Esophagus squamous epithelium (tissue), 5 donors: ENCODE results near the gene CFAP70. TPM values are rescaled to one million over a fixed set of nuclear protein-coding genes. Genes with fewer than 3 reads are reported as not detected.

Experiments used
- DNase-seq: peaks from one replicate; lab custom pipeline; 2025; lab: John Stamatoyannopoulos, UW
- H3K27ac ChIP-seq, 4 donors: fragments of 200-600 bp; sonication (generic); one replicate each; pipeline ENCODE4 v1.5.1; 2016 to 2019; ENCODE audit warnings: mild to moderate bottlenecking in 1 of 4
- H3K27me3 ChIP-seq, 4 donors: fragments of 200-600 bp; sonication (generic); 1 replicate in 3 of 4; 2 replicates in 1 of 4; pipeline versions ENCODE4 v1.5.1 to v1.6.0; 2017 to 2021; ENCODE audit warnings: antibody characterized with exemption in 1 of 4
- H3K36me3 ChIP-seq, 3 donors: fragments of 200-600 bp; sonication (generic); one replicate each; pipeline ENCODE4 v1.5.1; 2016 to 2019
- H3K4me1 ChIP-seq, 3 donors: fragments of 200-600 bp; sonication (generic); one replicate each; pipeline ENCODE4 v1.5.1; 2017 to 2019
- H3K4me3 ChIP-seq, 4 donors: fragments of 200-600 bp; sonication (generic); 1 replicate in 3 of 4; 2 replicates in 1 of 4; pipeline ENCODE4 v1.5.1; 2016 to 2019; ENCODE audit warnings: mild to moderate bottlenecking in 2 of 4, moderate library complexity in 1 of 4
- H3K9me3 ChIP-seq, 3 donors: fragments of 200-600 bp; sonication (generic); one replicate each; pipeline ENCODE4 v1.5.1; 2016 to 2019
- CTCF ChIP-seq, 6 experiments: fragments of 450-650 bp in 4 of 6; fragments of 200-600 bp in 2 of 6; sonication (generic) in 2 of 6; IDR thresholded peaks; one replicate each; pipeline ENCODE4 v1.5.1; 2016 to 2019; ENCODE audit warnings: antibody characterized with exemption in 6 of 6, mild to moderate bottlenecking in 4 of 6, moderate library complexity in 4 of 6
- POLR2A ChIP-seq, 4 donors: fragments of 450-650 bp; IDR thresholded peaks; one replicate each; pipeline ENCODE4 v1.6.1; 2017; ENCODE audit warnings: antibody characterized with exemption in 4 of 4, mild to moderate bottlenecking in 4 of 4, moderate library complexity in 3 of 4
- WGBS, 2 donors: methylation state at CpG; one replicate each; pipeline ENCODE4 v1.1.5; 2018; 5-methylcytosine and 5-hydroxymethylcytosine counted together
- intact Hi-C: fragments of 100-400 bp; cut with DNase I; formaldehyde crosslinking; loops from one replicate; pipeline ENCODE4 v1.15.0; 2022
- total RNA-seq, 4 donors: library from RNA; depleted of rRNA; stranded (reverse); fragments of >200 nt; gene quantifications; one replicate each; pipeline ENCODE4 v1.1.0, GENCODE V29; 2016
- donor health status: DM: yes; HTN: yes; CAD: no.

CFAP70 gene
- total RNA-seq, 4 donors from 2014 or later: 0.22 to 2.5 (median 0.66) TPM

- H3K4me3 ChIP-seq: no peak overlapping the region
- DNase-seq: no peak
- H3K27me3 ChIP-seq: no peaks in the 10 kb centered on the region
- no peaks in the 10 kb centered on the region for H3K9me3 ChIP-seq
- H3K27ac ChIP-seq: no peak overlapping the region
- peaks cover 0 to 100% (median 33%) of the 10 kb centered on the region in 3 donors for H3K36me3 ChIP-seq
- WGBS, 2 donors: 89 to 92% methylated on average over 5 of the region's 5 CpGs
- peaks cover 0 to 9% (median 0%) of the 10 kb centered on the region in 3 donors for H3K4me1 ChIP-seq
- TF ChIP-seq CTCF (IDR thresholded peaks at IDR 0.05) (no peak), POLR2A (IDR thresholded peaks at IDR 0.05) (no peak)
- intact Hi-C loops: no loop called here
Measured at GRCh38 chr10:73238990-73239566, 119.6 kb downstream of the CFAP70 start.

- no peaks in the 10 kb centered on the region for H3K9me3 ChIP-seq
- intact Hi-C loops: no loop called here
- peaks cover 0 to 98% (median 13%) of the 10 kb centered on the region in 3 donors for H3K36me3 ChIP-seq
- H3K27ac ChIP-seq: no peak overlapping the region
- no peaks in the 10 kb centered on the region for H3K4me1 ChIP-seq
- WGBS, 2 donors: 82 to 88% methylated on average over 7 of the region's 7 CpGs
- DNase-seq: no peak
- H3K27me3 ChIP-seq: no peaks in the 10 kb centered on the region
- TF ChIP-seq CTCF (IDR thresholded peaks at IDR 0.05): no peak
- TF ChIP-seq POLR2A (IDR thresholded peaks at IDR 0.05): no peak
- H3K4me3 ChIP-seq: no peak overlapping the region
Measured at GRCh38 chr10:73234695-73235094, 124.0 kb downstream of the CFAP70 start.

DNA sequence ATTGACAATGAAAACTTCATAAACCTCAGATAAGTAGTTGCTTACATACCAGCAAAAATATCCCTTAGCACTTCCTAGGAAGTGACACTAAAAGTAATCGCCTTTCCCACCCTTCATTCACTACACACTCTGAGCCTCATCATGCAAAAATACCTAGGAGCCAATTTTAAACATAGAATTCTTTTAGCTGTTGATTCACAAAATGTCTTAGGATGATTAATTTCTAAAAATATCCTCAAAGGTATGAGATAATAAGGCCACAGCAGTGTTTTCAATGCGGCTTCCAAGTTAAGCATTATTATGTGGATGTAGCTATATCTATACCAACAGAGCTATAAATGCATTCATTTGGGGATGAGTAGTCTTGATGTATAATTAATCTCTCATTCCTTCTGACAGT is 124.8 kb downstream of the CFAP70 start:
- H3K36me3 ChIP-seq: peaks cover 0 to 92% (median 13%) of the 10 kb centered on the region in 3 donors
- H3K9me3 ChIP-seq: no peaks in the 10 kb centered on the region
- H3K4me3 ChIP-seq: no peak overlapping the region
- no peak overlapping the region for H3K27ac ChIP-seq
- intact Hi-C loops: no loop called here
- TF ChIP-seq CTCF (IDR thresholded peaks at IDR 0.05) (no peak), POLR2A (IDR thresholded peaks at IDR 0.05) (no peak)
- no peaks in the 10 kb centered on the region for H3K4me1 ChIP-seq
- 85 to 96% methylated on average over 2 of the region's 2 CpGs for WGBS, 2 donors
- DNase-seq: no peak
- no peaks in the 10 kb centered on the region for H3K27me3 ChIP-seq

- H3K9me3 ChIP-seq: no peaks in the 10 kb centered on the region
- H3K27ac ChIP-seq: no peak overlapping the region
Measured at GRCh38 chr10:73232887-73233286, 125.8 kb downstream of the CFAP70 start.

More at GRCh38 chr10:73232887-73233286, 125.8 kb downstream of the CFAP70 start:
- H3K4me1 ChIP-seq: no peaks in the 10 kb centered on the region
- H3K4me3 ChIP-seq: no peak overlapping the region
- intact Hi-C loops: no loop called here
- peaks cover 0 to 82% (median 13%) of the 10 kb centered on the region in 3 donors for H3K36me3 ChIP-seq
- WGBS, 2 donors: 90 to 94% methylated on average over 8 of the region's 8 CpGs
- no peak for DNase-seq
- TF ChIP-seq CTCF (IDR thresholded peaks at IDR 0.05) (peak in 1 of 6 experiments; percentile 19), POLR2A (IDR thresholded peaks at IDR 0.05) (no peak)
- no peaks in the 10 kb centered on the region for H3K27me3 ChIP-seq
